Stimulated activated naive CD8-positive, alpha-beta T cell treated with anti-CD3 and anti-CD28 coated beads, Interleukin-15, amount 100 ng/mL, for 72 hours (primary cell): ENCODE results near the gene PTX4.

Source experiments
- ATAC-seq: fragments of 150-1000 bp; cut with Tn5 transposase; 2 replicates; pipeline ENCODE4 v1.10.0; 2021; ENCODE audit warnings: mild to moderate bottlenecking, moderate library complexity
- DNase-seq, 2 donors: peaks; one replicate each; pipeline ENCODE4 v3.0.0; 2021 to 2022
- H3K27ac Mint-ChIP-seq, 2 donors: one replicate each; pipeline ENCODE4 v1.8.0; 2022; ENCODE audit warnings: mild to moderate bottlenecking in 2 of 2, mixed read lengths in 2 of 2, moderate library complexity in 2 of 2
- H3K27me3 Mint-ChIP-seq: one replicate; pipeline ENCODE4 v1.8.0; 2022; ENCODE audit warnings: mixed read lengths
- H3K4me1 Mint-ChIP-seq: one replicate; pipeline ENCODE4 v1.8.0; 2022; ENCODE audit warnings: mild to moderate bottlenecking, mixed read lengths
- H3K4me3 Mint-ChIP-seq, 2 donors: one replicate each; pipeline ENCODE4 v1.8.0; 2022; ENCODE audit warnings: mild to moderate bottlenecking in 2 of 2, mixed read lengths in 2 of 2, moderate library complexity in 1 of 2
- H3K9me3 Mint-ChIP-seq, 2 donors: one replicate each; pipeline ENCODE4 v1.8.0; 2022; ENCODE audit warnings: mixed read lengths in 2 of 2

Gene PTX4

DNA sequence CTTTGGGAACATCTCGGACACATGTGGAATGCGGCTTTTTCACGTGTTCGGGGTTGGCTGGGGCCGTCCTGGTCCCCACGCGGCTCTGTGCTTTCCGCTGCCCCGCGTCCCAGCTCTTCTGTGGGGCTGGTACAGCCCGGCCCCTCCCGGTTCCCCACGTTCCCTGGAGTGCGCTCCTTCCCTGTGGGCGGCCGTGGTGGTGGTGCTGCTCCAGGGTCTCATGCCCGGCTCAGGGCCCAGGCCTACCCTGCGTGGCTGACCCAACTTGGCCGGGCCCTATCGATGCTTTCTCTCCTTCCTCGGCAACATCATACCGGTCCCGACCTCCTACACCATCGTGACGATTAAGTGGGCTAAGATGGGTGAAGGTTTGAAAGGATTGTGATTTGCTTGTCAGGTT, 7.7 kb upstream of the PTX4 start:
- H3K27ac Mint-ChIP-seq: no peak overlapping the region
- no peak overlapping the region for H3K4me3 Mint-ChIP-seq

DNA sequence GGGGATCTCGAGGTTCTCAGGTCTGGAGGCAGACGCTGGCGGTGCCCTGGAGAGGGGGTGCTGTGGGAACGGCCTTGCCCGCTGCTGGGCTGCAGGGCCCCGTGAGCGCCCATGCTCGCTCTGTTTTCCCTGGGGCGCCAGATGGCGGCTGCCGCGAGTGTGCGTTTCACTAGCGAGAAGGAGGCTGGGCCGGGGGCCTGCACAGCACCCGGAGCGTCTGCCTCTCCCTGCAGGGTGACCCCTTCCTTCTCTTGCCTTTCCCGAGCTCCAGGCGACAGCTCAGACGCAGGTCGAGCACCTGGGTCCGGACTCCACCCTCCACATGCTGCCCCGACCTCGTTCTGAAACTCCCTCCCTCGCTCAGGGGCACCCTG, 7.1 kb upstream of the PTX4 start:
- H3K4me3 Mint-ChIP-seq: no peak overlapping the region

More for the DNA sequence above, 7.7 kb upstream of the PTX4 start:
- Mint-ChIP-seq H3K9me3 (no peaks in the 10 kb centered on the region), H3K27me3 (no peaks in the 10 kb centered on the region), H3K4me1 (peaks cover 41% of the 10 kb centered on the region)
- ATAC-seq (no peak), DNase-seq (no peak)

DNA sequence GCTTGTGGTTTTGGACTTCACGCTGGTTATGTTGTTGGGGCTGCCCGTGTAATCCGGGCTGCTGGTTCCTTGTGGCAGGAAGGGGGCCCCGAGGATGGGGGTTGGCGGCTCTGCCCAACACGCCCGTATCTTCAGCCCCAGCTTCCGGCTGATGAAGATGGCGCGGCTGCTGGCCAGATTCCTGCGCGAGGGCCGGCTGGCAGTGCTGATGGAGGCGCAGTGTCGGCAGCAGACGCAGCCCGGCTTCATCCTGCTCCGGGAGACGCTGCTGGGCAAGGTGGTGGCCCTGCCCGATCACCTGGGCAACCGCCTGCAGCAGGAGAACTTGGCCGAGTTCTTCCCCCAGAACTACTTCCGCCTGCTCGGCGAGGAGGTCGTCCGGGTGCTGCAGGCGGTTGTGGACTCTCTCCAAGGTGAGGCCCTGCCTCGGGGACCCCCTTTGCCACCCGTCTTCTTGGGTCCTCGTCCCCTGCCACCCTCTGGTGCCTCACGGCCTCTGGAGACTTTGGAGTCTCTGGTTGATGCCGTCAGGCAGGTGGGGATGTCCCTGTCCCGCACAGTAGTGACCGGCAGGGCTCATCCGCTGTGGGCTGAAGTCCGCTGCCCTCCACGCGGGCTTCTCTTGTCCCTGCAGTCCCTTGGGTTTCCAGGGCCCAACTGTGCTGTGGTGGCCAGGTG, 6.6 kb upstream of the PTX4 start:
- no peak for DNase-seq
- H3K4me3 Mint-ChIP-seq: peak overlapping the region; percentile 9 to 44
- H3K4me1 Mint-ChIP-seq: peaks cover 41% of the 10 kb centered on the region
- H3K27me3 Mint-ChIP-seq: no peaks in the 10 kb centered on the region
- no peaks in the 10 kb centered on the region for H3K9me3 Mint-ChIP-seq
- peak overlapping the region in 1 of 2 donors; percentile 25 for H3K27ac Mint-ChIP-seq
- no peak for ATAC-seq

More for the DNA sequence above, 7.1 kb upstream of the PTX4 start:
- peaks cover 41% of the 10 kb centered on the region for H3K4me1 Mint-ChIP-seq
- no peaks in the 10 kb centered on the region for H3K9me3 Mint-ChIP-seq
- no peak for ATAC-seq
- DNase-seq: no peak
- no peak overlapping the region for H3K27ac Mint-ChIP-seq
- H3K27me3 Mint-ChIP-seq: no peaks in the 10 kb centered on the region

DNA sequence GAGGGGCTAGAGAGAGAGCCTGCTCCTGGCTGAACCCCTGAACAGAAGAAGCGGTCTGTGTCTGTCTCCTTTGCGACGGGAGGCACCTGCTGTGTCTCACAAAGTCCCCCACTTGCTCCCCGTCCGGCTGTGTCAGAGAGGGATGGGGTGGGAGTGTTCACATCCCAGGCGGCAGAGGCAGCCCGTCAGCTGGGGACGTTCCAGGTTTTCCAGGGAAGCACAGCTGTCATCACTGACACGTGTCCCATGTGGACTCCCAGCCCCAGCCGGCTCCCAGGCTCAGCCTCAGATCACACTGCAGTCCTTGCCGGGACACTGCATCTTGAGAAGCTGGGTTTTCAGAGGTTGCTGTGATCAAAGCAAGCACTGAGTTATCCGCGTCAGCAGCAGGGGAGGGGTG, 6.0 kb upstream of the PTX4 start:
- H3K4me1 Mint-ChIP-seq: peaks cover 41% of the 10 kb centered on the region
- no peak for DNase-seq
- no peak for ATAC-seq
- no peaks in the 10 kb centered on the region for H3K27me3 Mint-ChIP-seq
- H3K9me3 Mint-ChIP-seq: no peaks in the 10 kb centered on the region
- H3K4me3 Mint-ChIP-seq: peak overlapping the region; percentile 96 to 97
- no peak overlapping the region for H3K27ac Mint-ChIP-seq

DNA sequence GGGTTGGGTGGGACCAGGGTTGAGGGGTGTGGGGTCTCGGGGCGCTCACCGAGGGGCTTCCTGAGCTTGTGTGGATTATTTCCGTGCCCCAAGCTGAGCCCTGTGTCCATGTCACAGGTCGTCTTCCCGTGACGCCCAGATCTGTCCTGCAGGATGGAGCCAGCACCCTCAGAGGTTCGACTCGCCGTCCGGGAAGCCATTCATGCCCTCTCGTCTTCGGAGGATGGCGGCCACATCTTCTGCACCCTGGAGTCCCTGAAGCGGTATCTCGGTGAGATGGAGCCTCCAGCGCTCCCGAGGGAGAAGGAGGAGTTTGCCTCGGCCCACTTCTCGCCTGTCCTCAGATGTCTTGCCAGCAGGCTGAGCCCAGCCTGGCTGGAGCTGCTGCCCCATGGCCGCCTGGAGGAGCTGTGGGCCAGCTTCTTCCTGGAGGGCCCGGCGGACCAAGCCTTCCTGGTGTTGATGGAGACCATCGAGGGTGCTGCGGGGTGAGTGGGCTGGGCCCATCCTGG, 5.4 kb upstream of the PTX4 start:
- H3K4me3 Mint-ChIP-seq: peak overlapping the region; percentile 96 to 97
- ATAC-seq: no peak
- peak overlapping the region in 1 of 2 donors; percentile 99 for H3K27ac Mint-ChIP-seq
- peaks cover 41% of the 10 kb centered on the region for H3K4me1 Mint-ChIP-seq
- H3K27me3 Mint-ChIP-seq: no peaks in the 10 kb centered on the region
- no peaks in the 10 kb centered on the region for H3K9me3 Mint-ChIP-seq
- DNase-seq: no peak

DNA sequence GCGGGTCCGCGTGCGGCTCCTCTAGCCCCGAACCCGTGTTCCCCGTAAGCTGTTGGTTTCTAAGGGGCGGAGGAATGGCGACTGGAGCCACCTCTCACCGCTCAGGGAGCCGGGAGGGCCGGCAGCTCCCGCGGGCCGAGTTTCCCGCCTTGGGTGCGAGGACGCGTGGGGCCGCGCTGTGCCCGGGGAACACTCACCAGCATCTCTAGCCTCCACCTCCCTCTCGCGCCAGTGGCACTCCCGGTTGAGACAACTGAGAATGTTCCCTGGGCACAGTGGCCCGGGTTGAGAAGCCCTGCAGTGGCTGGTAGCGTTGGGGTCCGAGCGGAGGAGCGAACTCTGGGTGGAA, 5.0 kb upstream of the PTX4 start:
- Mint-ChIP-seq H3K27ac (peak overlapping the region; percentile 94 to 99), H3K4me1 (peaks cover 41% of the 10 kb centered on the region), H3K4me3 (peak overlapping the region; percentile 96 to 97), H3K9me3 (no peaks in the 10 kb centered on the region), H3K27me3 (no peaks in the 10 kb centered on the region)
- DNase-seq (no peak), ATAC-seq (peak; percentile 29)

DNA sequence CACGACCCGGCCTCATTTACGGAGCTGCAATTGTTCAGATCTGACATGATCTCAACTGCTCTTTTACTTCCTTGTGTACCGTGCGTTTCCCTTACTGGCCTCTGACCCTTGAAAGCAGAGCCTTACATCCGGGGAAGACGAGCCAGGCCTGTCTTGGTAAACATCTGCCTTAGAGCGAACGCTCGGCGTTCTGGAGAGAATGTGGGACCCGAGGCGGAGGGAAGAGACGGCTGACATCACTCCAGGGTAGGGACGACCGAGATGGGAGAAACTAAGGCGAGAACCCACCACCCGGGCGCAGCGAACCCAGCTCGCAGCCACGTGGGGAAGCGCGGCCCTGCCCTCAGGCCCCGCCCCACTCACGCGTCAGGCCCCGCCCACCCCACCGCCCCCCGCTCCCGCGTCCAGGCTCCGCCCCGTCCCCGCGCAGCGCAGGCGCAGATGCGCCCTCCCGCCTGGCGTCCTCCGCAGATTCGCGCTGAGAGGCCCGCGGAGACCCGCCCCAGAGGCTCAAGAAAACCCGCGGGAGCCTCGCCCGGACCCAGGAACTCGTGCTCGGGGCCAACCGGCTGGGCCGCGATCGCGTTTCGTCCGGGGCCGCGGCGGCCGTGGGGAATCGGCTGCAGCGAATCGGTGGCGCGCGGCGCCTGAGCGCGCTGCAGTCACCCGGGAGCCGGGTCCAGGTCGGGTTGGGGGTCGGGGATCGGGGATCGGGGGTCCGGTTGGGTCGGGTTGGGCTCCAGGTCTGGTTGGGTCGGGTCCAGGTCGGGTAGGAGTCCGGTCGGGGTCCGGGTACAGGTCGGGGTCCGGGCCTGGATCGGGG, 4.4 kb upstream of the PTX4 start, which contains the start of gene TELO2:
TELO2 (plus strand) TSS at position 438 of the 823 bp plus-strand sequence. CDS start 922 bp downstream, outside the sequence.
- ATAC-seq (peak; percentile 89), DNase-seq (peak; percentile 85 to 87)
- no peaks in the 10 kb centered on the region for H3K9me3 Mint-ChIP-seq
- no peaks in the 10 kb centered on the region for H3K27me3 Mint-ChIP-seq
- peak within 1 kb of the TSS; percentile 99 for H3K27ac Mint-ChIP-seq
- peak within 1 kb of the TSS; percentile 96 to 97 for H3K4me3 Mint-ChIP-seq
- H3K4me1 Mint-ChIP-seq: peaks cover 41% of the 10 kb centered on the region

DNA sequence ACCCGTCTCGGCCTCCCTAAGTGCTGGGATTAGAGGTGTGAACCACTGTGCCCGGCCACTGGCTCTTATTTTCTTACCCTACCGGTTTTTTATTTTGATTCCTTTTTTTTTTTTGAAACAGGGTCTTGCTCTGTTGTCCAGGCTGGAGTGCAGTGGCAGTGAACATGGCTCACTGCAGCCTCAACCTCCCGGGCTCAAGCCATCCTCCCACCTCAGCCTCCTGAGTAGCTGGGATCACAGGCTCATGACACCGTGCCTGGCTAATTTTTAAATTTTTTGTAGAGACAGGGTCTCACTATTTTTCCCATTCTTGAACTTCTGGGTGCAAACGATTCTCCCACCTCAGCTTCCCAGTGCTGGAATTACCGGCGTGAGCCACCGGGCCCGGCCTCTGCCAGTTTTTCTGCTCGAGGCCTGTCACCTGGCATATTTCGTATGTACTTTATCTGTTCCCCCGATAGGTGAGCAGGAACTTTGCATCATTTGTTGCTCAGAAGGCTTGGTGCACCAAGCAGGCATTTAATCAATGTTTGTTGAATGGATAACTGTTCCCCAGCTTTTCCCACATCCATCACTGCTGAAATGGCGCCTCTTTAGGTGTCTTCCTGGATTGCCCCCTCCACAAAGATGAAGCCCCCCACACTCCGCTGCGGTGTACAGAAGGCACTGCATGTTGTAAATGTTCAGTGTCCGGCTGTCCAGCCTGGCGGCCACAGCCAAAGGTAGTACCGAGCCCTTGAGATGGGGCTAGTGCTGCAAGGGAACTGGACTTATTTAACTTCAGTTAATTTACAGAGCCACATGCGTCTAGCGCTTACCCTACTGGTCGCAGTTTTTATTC, 3.6 kb upstream of the PTX4 start:
- no peaks in the 10 kb centered on the region for H3K9me3 Mint-ChIP-seq
- H3K27me3 Mint-ChIP-seq: no peaks in the 10 kb centered on the region
- ATAC-seq (no peak), DNase-seq (no peak)
- peak overlapping the region; percentile 99 for H3K27ac Mint-ChIP-seq
- H3K4me3 Mint-ChIP-seq: peak overlapping the region; percentile 96 to 97
- peaks cover 35% of the 10 kb centered on the region for H3K4me1 Mint-ChIP-seq

DNA sequence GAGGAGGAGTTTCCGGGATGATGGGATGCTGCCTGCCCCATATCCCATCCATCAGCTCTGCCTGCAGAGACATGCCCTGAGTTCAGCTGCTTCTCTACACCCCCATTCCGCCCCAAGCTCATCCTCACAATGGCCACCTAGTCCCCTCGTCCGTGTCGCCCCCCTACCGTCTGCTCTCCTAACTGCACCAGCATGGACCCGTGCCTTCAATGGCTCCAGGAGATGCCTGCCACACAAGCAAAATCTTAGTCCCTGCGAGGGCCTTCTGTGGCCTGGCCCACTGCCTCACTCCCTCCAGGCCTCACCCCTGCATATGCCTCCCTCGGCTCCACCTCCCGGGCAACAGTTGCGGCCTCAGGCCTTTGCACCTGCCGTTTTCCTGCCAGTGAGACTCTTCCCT, 2.6 kb upstream of the PTX4 start:
- no peak for ATAC-seq
- H3K9me3 Mint-ChIP-seq: no peaks in the 10 kb centered on the region
- H3K4me3 Mint-ChIP-seq: no peak overlapping the region
- DNase-seq: no peak
- H3K27me3 Mint-ChIP-seq: no peaks in the 10 kb centered on the region
- peaks cover 35% of the 10 kb centered on the region for H3K4me1 Mint-ChIP-seq
- no peak overlapping the region for H3K27ac Mint-ChIP-seq

DNA sequence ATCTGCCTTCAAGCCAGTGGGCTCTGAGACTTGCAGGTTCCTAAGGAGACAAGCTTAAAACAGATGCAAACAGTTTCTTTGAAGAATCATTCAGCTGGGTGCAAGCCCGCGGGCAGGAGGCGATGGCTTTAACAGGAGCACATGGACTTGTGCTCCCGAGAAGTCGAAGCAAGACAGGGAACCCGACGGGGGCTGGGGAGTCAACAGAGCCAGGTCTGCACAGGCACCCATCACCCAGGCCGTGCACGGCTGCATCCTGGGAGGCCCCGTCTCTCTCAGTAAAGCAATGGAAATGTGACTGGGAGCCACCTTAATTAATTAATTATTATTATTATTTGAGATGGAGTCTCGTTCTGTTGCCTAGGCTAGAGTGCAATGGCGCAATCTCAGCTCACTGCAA, 333 bp upstream of the PTX4 start:
- no peak overlapping the region for H3K27ac Mint-ChIP-seq
- ATAC-seq: no peak
- H3K9me3 Mint-ChIP-seq: no peaks in the 10 kb centered on the region
- H3K4me1 Mint-ChIP-seq: peaks cover 15% of the 10 kb centered on the region
- no peak overlapping the region for H3K4me3 Mint-ChIP-seq
- DNase-seq: no peak
- H3K27me3 Mint-ChIP-seq: no peaks in the 10 kb centered on the region

DNA sequence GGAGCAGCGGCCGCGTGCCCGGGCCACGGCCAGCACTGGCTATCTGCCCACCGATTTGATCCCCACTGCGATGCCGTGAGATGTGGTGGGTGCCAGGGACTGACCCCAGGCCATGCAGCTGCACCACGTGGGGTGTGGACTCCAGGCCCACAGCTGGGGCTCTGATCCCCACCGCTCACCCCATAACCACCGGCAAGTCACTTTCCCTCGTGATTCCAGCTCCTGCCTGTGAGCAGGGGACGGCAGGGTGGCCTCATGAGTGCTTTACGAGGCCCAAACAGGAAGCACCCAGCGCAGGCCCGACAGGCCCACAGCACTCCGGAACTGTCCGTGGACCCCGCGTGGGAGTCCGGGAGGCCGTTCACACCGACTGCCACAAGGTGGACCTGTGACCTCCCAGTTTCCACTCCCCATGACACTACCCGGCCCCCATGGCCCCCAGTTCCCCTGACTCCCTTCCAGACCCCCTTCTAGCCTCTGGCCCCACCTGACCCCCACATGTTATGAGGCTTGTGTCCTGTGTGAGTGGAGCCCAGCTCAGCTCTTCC, 616 bp downstream of the PTX4 start:
- no peak for DNase-seq
- Mint-ChIP-seq H3K27me3 (no peaks in the 10 kb centered on the region), H3K27ac (no peak overlapping the region), H3K4me1 (peaks cover 10% of the 10 kb centered on the region), H3K4me3 (no peak overlapping the region), H3K9me3 (no peaks in the 10 kb centered on the region)
- no peak for ATAC-seq

DNA sequence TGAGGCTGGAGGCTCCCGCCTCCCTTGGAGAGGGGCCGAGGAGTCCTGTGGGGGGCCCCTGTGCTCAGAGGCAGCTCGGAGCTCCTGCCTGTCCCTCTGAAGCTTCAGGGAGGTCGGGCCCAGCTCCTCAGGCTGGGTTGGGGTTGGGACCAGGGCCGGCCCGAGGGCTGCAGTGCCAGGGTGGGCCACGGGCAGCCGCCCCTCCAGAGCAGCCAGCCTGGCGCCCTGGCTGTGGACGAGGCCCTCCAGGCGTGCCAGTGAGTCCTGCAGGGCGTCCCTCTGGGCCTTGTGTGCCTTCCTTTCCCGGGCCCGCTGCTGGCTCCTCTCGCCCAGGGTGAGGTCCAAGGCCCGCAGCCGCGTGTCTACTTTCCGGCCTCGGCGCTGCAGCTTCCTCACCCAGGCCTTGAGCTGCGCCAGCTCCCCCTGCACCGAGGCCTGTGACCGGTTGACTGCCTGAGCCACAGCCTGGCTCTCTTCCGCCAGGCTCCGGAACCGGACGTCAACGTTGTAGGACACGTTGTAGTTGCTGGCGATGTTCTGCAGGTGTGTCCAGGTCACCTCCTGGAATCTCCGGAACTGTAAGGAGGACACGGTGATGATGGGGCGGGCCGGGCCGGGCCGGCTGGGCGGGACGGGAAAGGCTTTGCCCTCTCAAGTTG, 1.2 kb downstream of the PTX4 start:
- ATAC-seq (no peak), DNase-seq (no peak)
- H3K27me3 Mint-ChIP-seq: no peaks in the 10 kb centered on the region
- H3K27ac Mint-ChIP-seq: no peak overlapping the region
- H3K4me3 Mint-ChIP-seq: no peak overlapping the region
- peaks cover 6% of the 10 kb centered on the region for H3K4me1 Mint-ChIP-seq
- no peaks in the 10 kb centered on the region for H3K9me3 Mint-ChIP-seq

DNA sequence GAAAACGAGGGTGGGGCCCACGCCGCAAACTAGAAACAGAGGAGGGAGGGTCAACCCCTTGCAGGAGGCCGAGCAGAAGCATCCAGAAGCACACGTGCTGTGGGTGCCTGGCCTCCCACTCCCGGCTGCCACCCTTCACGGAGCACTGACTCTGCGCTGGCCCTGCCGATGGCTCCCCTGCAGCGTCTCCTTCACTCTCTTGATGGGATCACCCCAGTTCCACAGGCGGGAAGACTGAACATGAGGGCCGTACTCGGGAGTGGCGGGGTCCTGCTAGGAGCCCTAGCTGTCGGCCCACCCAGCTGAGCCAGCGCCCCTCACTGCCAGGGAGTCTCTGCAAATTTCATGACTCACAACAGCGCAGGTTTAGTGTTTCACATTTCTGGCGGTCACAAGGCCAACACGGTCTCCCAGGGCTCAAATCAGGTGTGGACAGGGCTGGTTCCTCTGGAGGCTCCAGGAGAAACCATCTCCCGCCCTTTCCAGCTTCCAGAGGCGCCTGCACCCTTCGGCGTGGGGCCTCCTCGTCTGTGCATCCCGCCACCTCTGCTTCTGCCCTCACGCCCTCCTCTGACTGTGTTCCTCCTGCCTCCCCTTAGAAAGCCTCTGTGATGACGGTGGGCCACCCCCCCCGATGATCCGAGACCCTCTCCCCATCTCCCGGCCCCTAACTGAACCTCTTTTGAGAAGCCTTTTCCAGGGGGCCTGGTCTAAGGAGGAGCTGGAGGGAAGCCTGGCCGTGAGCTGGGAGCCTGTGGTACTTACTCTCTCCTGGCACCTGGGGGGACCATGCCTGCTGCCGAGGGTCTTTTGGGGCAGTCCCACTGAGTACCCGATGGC, 2.0 kb downstream of the PTX4 start:
- no peaks in the 10 kb centered on the region for H3K27me3 Mint-ChIP-seq
- peak overlapping the region in 1 of 2 donors; percentile 76 for H3K27ac Mint-ChIP-seq
- ATAC-seq (no peak), DNase-seq (no peak)
- H3K4me1 Mint-ChIP-seq: no peaks in the 10 kb centered on the region
- H3K9me3 Mint-ChIP-seq: no peaks in the 10 kb centered on the region
- no peak overlapping the region for H3K4me3 Mint-ChIP-seq

DNA sequence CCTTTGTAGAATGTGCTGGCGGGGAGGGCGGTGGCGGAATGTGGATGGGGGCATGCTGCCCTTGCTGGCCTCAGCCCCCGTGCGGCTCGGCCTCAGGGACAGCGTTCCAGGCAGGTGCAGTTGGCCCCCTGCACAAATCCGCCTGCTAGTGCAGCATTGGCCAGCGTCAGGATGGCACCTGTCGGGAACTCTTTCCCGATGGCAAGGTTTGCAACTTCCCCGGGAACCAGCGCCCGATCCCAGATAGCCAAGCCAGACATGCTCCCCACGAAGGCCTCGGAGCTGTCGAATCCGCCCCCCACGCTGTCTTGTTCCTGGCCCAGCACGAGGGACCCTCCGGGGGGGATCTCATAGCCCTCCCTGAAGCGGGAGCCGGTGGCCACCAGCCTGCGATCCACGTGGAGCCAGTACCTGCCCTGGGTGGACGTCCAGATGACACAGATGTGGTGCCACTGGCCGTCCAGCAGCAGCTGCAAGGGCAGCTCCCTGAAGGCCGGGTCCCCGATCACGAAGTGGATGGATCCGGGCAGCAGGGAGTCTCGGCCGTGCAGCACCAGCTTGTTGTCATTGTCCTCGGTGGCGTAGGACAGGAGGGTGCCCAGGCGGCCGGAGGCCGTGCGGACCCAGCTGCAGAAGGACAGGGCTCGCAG, 2.8 kb downstream of the PTX4 start:
- Mint-ChIP-seq H3K4me1 (no peaks in the 10 kb centered on the region), H3K4me3 (no peak overlapping the region), H3K9me3 (no peaks in the 10 kb centered on the region), H3K27me3 (peaks cover 6% of the 10 kb centered on the region), H3K27ac (no peak overlapping the region)
- no peak for DNase-seq
- no peak for ATAC-seq
